ENCODE measurements around the gene HES2.

Gene HES2

DNA sequence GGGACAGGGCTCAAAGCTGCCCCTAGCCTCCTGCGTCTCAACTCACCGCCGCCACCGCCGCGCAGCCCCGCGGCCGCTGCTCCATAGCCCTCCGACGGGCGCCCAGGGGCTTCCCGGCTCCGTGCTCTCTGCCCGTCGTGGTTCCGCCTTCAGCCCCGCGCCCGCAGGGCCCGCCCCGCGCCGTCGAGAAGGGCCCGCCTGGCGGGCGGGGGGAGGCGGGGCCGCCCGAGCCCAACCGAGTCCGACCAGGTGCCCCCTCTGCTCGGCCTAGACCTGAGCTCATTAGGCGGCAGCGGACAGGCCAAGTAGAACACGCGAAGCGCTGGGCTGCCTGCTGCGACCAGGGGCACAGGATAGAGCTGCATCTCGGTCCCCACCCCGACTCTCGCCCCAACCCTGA, 46.3 kb upstream of the HES2 start, which contains the start of gene TNFRSF25:
Gene TNFRSF25 (minus strand): TSS at position 151 of the 400 bp plus-strand sequence. CDS start 66 bp downstream, at position 85.
- H3K4me3 ChIP-seq (ENCODE audit: low read depth in 1 of 2, low read length in 1 of 2), result no peak within 1 kb of the TSS
- TF ChIP-seq, protein P1, sequence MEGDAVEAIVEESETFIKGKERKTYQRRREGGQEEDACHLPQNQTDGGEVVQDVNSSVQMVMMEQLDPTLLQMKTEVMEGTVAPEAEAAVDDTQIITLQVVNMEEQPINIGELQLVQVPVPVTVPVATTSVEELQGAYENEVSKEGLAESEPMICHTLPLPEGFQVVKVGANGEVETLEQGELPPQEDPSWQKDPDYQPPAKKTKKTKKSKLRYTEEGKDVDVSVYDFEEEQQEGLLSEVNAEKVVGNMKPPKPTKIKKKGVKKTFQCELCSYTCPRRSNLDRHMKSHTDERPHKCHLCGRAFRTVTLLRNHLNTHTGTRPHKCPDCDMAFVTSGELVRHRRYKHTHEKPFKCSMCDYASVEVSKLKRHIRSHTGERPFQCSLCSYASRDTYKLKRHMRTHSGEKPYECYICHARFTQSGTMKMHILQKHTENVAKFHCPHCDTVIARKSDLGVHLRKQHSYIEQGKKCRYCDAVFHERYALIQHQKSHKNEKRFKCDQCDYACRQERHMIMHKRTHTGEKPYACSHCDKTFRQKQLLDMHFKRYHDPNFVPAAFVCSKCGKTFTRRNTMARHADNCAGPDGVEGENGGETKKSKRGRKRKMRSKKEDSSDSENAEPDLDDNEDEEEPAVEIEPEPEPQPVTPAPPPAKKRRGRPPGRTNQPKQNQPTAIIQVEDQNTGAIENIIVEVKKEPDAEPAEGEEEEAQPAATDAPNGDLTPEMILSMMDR (IDR thresholded peaks at IDR 0.05), result no peak
- no peaks in the 10 kb centered on the region for H3K9me3 ChIP-seq
- H3K36me3 ChIP-seq, result no peaks in the 10 kb centered on the region
- no peaks in the 10 kb centered on the region for H3K4me1 ChIP-seq (ENCODE audit: control insufficient read depth in 1 of 2, insufficient read depth in 1 of 2, low read depth in 1 of 2, low read length in 1 of 2)
- H3K27ac ChIP-seq, result no peak within 1 kb of the TSS
- H3K27me3 ChIP-seq, result peaks cover 63% of the 10 kb centered on the region

DNA sequence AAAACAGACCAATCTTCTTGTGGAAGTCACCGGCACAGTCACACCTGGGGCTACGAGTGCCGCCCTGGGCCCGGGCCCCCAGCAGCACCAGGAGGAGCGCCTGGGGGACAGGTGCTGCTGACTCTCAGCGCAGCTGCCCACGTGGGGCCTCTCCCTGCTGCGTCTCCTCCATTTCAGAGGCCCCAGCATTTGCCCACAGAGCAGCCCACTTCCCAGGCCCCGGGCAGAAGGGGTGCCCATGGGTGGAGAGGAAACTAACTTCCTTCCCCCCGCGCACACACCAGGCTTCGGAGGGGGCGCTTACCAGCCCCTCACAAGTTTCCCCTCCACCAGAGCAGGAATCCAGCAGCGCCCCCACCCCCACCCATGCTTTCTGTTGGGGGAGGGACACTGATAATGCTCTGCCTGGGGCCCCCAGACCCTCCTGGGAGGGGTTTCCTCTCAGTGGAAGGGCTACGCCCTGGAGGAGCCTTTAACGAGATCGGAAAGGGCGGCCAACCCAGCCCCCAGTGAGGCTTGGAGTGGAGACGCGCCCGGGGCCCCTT, 45.8 kb upstream of the HES2 start:
- H3K27ac ChIP-seq, result no peak overlapping the region
- no peaks in the 10 kb centered on the region for H3K4me1 ChIP-seq (ENCODE audit: control insufficient read depth in 1 of 2, insufficient read depth in 1 of 2, low read depth in 1 of 2, low read length in 1 of 2)
- H3K9me3 ChIP-seq, result no peaks in the 10 kb centered on the region
- no peak overlapping the region for H3K4me3 ChIP-seq (ENCODE audit: low read depth in 1 of 2, low read length in 1 of 2)
- peaks cover 68% of the 10 kb centered on the region for H3K27me3 ChIP-seq
- TF ChIP-seq, protein P1 (IDR thresholded peaks at IDR 0.05), result no peak
- H3K36me3 ChIP-seq, result no peaks in the 10 kb centered on the region

DNA sequence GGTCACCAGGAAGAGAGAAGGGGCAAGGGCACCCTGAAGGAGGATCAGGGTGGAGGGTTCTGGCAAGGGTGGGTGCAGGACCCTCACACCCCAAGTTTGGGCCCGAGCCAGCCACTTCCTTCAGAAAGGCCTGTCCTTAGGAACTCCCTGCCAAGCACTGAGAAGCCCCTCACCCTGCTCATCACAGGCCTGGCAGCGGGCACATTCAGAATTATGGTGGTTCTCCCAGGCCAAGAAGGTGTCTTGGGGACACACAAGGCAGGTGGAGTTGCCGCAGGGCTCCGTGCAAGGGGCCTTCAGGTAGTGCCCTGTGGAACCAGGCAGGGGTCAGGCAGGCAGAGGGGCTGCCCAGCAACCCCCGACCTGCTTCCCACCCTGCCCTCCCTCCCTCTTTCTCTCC, 45.2 kb upstream of the HES2 start:
- H3K4me1 ChIP-seq (ENCODE audit: control insufficient read depth in 1 of 2, insufficient read depth in 1 of 2, low read depth in 1 of 2, low read length in 1 of 2), result no peaks in the 10 kb centered on the region
- H3K36me3 ChIP-seq, result no peaks in the 10 kb centered on the region
- H3K27ac ChIP-seq, result no peak overlapping the region
- no peaks in the 10 kb centered on the region for H3K9me3 ChIP-seq
- peaks cover 74% of the 10 kb centered on the region for H3K27me3 ChIP-seq
- H3K4me3 ChIP-seq (ENCODE audit: low read depth in 1 of 2, low read length in 1 of 2), result no peak overlapping the region
- TF ChIP-seq, protein P1 (IDR thresholded peaks at IDR 0.05), result no peak

- Histone ChIP-seq H3K4me3 (ENCODE audit: low read depth in 1 of 2, low read length in 1 of 2) (no peak overlapping the region), H3K27ac (no peak overlapping the region), H3K4me1 (ENCODE audit: control insufficient read depth in 1 of 2, insufficient read depth in 1 of 2, low read depth in 1 of 2, low read length in 1 of 2) (no peaks in the 10 kb centered on the region), H3K36me3 (no peaks in the 10 kb centered on the region), H3K27me3 (peaks cover 78% of the 10 kb centered on the region), H3K9me3 (no peaks in the 10 kb centered on the region)
- TF ChIP-seq, protein P1 (IDR thresholded peaks at IDR 0.05), result no peak
Measured at GRCh38 chr1:6464514-6464836, 44.8 kb upstream of the HES2 start.

GRCh38 chr1:6463120-6463412, 43.3 kb upstream of the HES2 start:
- H3K36me3 ChIP-seq, result no peaks in the 10 kb centered on the region
- H3K4me3 ChIP-seq (ENCODE audit: low read depth in 1 of 2, low read length in 1 of 2), result no peak overlapping the region
- H3K27me3 ChIP-seq, result peaks cover 92% of the 10 kb centered on the region
- H3K9me3 ChIP-seq, result no peaks in the 10 kb centered on the region
- H3K4me1 ChIP-seq (ENCODE audit: control insufficient read depth in 1 of 2, insufficient read depth in 1 of 2, low read depth in 1 of 2, low read length in 1 of 2), result no peaks in the 10 kb centered on the region
- TF ChIP-seq, protein P1 (IDR thresholded peaks at IDR 0.05), result no peak
- no peak overlapping the region for H3K27ac ChIP-seq
